Calu3 (cell line): Measurements from ENCODE around the gene ENTPD1. TPM values are rescaled to one million over a fixed set of nuclear protein-coding genes. Genes with fewer than 3 reads are reported as not detected.

ENCODE experiments used
- Bru-seq: library from RNA; stranded (reverse); fragments of 400-500 nt; gene quantifications from one replicate; lab custom pipeline; 2021; lab: Mats Ljungman, UMichigan
- BruChase-seq, 2 experiments: library from RNA; stranded (reverse); fragments of 400-500 nt; gene quantifications; one replicate each; lab custom pipeline; 2021; lab: Mats Ljungman, UMichigan
- BruUV-seq: library from RNA; stranded (reverse); fragments of 400-500 nt; replicated peaks from 2 replicates; lab custom pipeline; 2021; lab: Mats Ljungman, UMichigan
- CTCF ChIA-PET: fragments of 300-600 bp; sonication (Branson Sonifier 250); formaldehyde crosslinking; loops from one replicate; lab custom pipeline; 2022; ENCODE audit warnings: antibody characterized with exemption; lab: Charles Lee
- DNase-seq: peaks from one replicate; pipeline ENCODE4 v3.0.0; 2022
- H3K27ac Mint-ChIP-seq: one replicate; pipeline ENCODE4 v1.8.0; 2022; ENCODE audit warnings: mixed read lengths; ENCODE audit not compliant: unreplicated experiment
- H3K27me3 Mint-ChIP-seq: one replicate; pipeline ENCODE4 v1.8.0; 2022; ENCODE audit warnings: mixed read lengths; ENCODE audit not compliant: unreplicated experiment
- H3K36me3 Mint-ChIP-seq: one replicate; pipeline ENCODE4 v1.8.0; 2022; ENCODE audit warnings: mild to moderate bottlenecking, moderate library complexity, mixed read lengths; ENCODE audit not compliant: insufficient read depth, unreplicated experiment
- H3K4me1 Mint-ChIP-seq: one replicate; pipeline ENCODE4 v1.8.0; 2022; ENCODE audit warnings: mild to moderate bottlenecking, low read depth, mixed read lengths; ENCODE audit not compliant: unreplicated experiment
- H3K4me3 Mint-ChIP-seq: one replicate; pipeline ENCODE4 v1.8.0; 2022; ENCODE audit warnings: mild to moderate bottlenecking, low read depth, moderate library complexity, mixed read lengths; ENCODE audit not compliant: unreplicated experiment
- H3K9me3 Mint-ChIP-seq: one replicate; pipeline ENCODE4 v1.8.0; 2022; ENCODE audit warnings: low read depth, mixed read lengths; ENCODE audit not compliant: unreplicated experiment
- intact Hi-C: fragments of 100-400 bp; cut with micrococcal nuclease; formaldehyde crosslinking; loops from one replicate; pipeline ENCODE4 v1.10.0; 2022; ENCODE audit not compliant: unreplicated experiment
- long read RNA-seq: library from polyadenylated mRNA; stranded (forward); transcript quantifications from one replicate; pipeline ENCODE4 v2.0.0, GENCODE V29; 2022
- total RNA-seq: library from RNA; stranded (reverse); gene quantifications from 2 replicates; pipeline ENCODE4 v1.2.3, GENCODE V29; 2022
- TF ChIP-seq, protein P1 (sequence below): fragments of 200-600 bp; IDR thresholded peaks from one replicate; pipeline ENCODE4 v1.8.0; 2022; ENCODE audit warnings: antibody characterized with exemption; ENCODE audit not compliant: unreplicated experiment

Gene ENTPD1, protein sequence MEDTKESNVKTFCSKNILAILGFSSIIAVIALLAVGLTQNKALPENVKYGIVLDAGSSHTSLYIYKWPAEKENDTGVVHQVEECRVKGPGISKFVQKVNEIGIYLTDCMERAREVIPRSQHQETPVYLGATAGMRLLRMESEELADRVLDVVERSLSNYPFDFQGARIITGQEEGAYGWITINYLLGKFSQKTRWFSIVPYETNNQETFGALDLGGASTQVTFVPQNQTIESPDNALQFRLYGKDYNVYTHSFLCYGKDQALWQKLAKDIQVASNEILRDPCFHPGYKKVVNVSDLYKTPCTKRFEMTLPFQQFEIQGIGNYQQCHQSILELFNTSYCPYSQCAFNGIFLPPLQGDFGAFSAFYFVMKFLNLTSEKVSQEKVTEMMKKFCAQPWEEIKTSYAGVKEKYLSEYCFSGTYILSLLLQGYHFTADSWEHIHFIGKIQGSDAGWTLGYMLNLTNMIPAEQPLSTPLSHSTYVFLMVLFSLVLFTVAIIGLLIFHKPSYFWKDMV
- total RNA-seq (0.92 and 2.2 TPM in 2 replicates), Bru-seq, nascent RNA (percentile 29 among the genes with signal in this experiment), BruChase-seq, experiment 1, labeled RNA remaining after a 6-hour chase (percentile 15 among the genes with signal in this experiment), BruChase-seq, experiment 2, labeled RNA remaining after a 2-hour chase (percentile 17 among the genes with signal in this experiment)
- long read RNA-seq, partial matches to known transcripts, result 0 of 1 reads
- long read RNA-seq, other reads (novel, unspliced or antisense), result 0 of 1 reads

DNA sequence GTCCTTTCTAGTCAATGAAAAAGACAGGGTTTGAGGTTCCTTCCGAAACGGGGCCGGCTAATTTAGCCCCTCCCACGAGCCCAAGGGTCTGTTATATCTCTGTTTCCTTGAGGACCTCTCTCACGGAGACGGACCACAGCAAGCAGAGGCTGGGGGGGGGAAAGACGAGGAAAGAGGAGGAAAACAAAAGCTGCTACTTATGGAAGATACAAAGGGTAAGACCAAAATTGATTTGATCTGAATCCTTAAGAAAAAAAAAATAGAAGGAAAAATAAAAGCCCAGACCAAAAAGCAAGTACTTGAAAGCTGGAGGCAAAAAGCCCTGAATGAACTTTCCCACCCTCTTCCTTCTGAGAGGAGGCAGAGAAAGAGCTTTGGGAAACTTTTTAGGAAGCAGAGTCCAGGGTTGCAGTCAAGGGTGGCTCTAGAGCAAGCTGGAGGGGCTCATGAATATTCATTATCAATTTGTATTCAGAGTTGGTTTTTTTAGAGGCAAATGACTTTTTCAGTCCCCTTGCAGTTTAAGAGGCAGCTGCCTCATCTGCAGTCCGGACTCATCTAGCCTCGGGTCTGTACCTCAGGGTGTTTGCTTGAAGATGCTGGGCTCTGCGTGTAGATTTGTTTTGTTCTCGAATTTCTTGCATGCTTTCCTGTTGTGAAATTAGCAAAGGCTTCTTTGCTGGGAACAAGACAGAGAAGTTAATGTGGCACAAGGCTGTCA is at the start of gene ENTPD1:
TSS of gene ENTPD1 (plus strand) at position 123 of the 721 bp plus-strand sequence. CDS start at position 200, 77 bp downstream.
- intact Hi-C loops, result no loop called here
- no TSS peak for BruUV-seq
- Mint-ChIP-seq H3K4me3 (peak within 1 kb of the TSS; percentile 68), H3K27me3 (peaks cover 14% of the 10 kb centered on the region), H3K9me3 (no peaks in the 10 kb centered on the region), H3K27ac (peak within 1 kb of the TSS; percentile 21), H3K36me3 (no peaks in the 10 kb centered on the region), H3K4me1 (peaks cover 11% of the 10 kb centered on the region)
- TF ChIP-seq, protein P1, sequence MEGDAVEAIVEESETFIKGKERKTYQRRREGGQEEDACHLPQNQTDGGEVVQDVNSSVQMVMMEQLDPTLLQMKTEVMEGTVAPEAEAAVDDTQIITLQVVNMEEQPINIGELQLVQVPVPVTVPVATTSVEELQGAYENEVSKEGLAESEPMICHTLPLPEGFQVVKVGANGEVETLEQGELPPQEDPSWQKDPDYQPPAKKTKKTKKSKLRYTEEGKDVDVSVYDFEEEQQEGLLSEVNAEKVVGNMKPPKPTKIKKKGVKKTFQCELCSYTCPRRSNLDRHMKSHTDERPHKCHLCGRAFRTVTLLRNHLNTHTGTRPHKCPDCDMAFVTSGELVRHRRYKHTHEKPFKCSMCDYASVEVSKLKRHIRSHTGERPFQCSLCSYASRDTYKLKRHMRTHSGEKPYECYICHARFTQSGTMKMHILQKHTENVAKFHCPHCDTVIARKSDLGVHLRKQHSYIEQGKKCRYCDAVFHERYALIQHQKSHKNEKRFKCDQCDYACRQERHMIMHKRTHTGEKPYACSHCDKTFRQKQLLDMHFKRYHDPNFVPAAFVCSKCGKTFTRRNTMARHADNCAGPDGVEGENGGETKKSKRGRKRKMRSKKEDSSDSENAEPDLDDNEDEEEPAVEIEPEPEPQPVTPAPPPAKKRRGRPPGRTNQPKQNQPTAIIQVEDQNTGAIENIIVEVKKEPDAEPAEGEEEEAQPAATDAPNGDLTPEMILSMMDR, result no peak
- CTCF ChIA-PET, result no interaction called here
- DNase-seq, result no peak

DNA sequence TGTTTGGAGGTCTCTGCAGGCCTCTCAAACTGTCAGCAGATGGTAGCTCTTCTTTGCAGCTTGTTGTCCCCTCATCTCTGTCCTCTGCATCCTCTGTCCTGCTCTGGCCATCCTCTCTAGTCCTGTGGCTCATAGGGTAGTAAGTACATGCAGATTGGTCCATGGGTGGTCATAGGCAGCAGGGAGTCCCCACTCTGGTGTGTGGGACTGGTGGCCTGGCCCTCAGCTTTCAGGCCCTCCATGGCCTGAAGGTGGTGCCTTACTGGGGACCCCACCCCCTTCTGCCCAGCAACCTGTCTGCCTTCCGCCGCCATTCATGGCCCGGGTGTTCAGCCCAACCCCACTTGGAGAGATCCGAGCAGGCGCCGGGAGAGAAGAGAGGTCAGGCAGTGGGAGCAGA is 49.4 kb upstream of the ENTPD1 start:
- intact Hi-C loops, result no loop called here
- Mint-ChIP-seq H3K27me3 (no peaks in the 10 kb centered on the region), H3K27ac (no peak overlapping the region), H3K4me3 (no peak overlapping the region), H3K36me3 (no peaks in the 10 kb centered on the region), H3K9me3 (no peaks in the 10 kb centered on the region), H3K4me1 (no peaks in the 10 kb centered on the region)
- no TSS peak for BruUV-seq
- no peak for DNase-seq
- CTCF ChIA-PET, result no interaction called here
- TF ChIP-seq, protein P1, result no peak

DNA sequence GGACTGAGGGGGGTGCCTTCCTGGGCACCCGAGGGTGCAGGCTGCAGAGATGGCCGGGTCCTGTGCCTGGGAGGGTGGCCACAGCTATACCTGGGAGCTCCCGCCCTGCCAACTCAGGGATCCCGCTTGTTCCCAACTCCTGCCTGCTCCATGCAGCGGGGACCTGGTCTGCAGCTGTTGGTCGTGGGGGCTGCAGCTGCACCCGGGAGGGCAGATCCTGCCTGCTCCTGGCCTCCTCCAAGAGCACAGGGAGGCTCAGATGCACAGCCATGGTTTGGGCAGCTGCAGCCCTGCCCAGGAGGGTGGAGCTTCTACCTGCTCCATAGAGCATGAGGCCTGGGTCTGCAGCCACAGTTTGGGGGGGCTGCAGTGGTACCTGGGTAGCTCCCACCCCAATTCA is 49.0 kb upstream of the ENTPD1 start:
- no peaks in the 10 kb centered on the region for H3K27me3 Mint-ChIP-seq
- no peaks in the 10 kb centered on the region for H3K9me3 Mint-ChIP-seq
- TF ChIP-seq, protein P1, result no peak
- no peak overlapping the region for H3K4me3 Mint-ChIP-seq
- intact Hi-C loops, result no loop called here
- DNase-seq, result no peak
- H3K4me1 Mint-ChIP-seq, result no peaks in the 10 kb centered on the region
- CTCF ChIA-PET, result no interaction called here
- no peaks in the 10 kb centered on the region for H3K36me3 Mint-ChIP-seq
- no peak overlapping the region for H3K27ac Mint-ChIP-seq
- BruUV-seq, result no TSS peak

DNA sequence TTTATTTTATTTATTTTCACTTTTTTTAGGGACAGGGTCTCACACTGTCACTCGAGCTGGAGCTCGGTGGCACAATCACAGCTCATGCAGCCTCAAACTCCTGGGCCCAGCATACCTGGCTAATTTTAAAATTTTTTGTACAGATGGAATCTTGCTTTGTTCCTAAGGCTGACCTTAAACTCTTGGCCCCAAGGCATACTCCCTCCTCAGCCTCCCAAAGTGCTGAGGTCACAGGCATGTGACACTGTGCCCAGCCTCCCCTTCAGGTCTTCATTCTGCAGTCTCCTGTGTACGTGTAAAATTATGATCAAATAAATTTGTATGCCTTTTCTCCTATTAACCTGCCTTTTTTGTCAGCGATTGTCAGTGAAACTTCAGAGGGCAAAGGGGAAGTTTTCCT is 44.5 kb upstream of the ENTPD1 start:
- DNase-seq, result no peak
- no peaks in the 10 kb centered on the region for H3K4me1 Mint-ChIP-seq
- no TSS peak for BruUV-seq
- no peaks in the 10 kb centered on the region for H3K36me3 Mint-ChIP-seq
- H3K4me3 Mint-ChIP-seq, result no peak overlapping the region
- no peaks in the 10 kb centered on the region for H3K9me3 Mint-ChIP-seq
- intact Hi-C loops, result no loop called here
- no peak overlapping the region for H3K27ac Mint-ChIP-seq
- TF ChIP-seq, protein P1, result no peak
- H3K27me3 Mint-ChIP-seq, result no peaks in the 10 kb centered on the region
- CTCF ChIA-PET, result no interaction called here
